Stimulated activated CD4-positive, alpha-beta T cell treated with anti-CD3 and anti-CD28 coated beads, Interleukin-1b, Interleukin-23, amount 100 ng/mL, for 4 hours (primary cell): Measurements from ENCODE around the gene DISP3.

Experiments used
- DNase-seq, 2 donors: peaks; one replicate each; pipeline ENCODE4 v3.0.0-alpha.2; 2020; ENCODE audit warnings: low read depth in 2 of 2

Gene DISP3

GRCh38 chr1:11487196-11487751 lies 8.3 kb downstream of the DISP3 start:
- no peak for DNase-seq

DNA sequence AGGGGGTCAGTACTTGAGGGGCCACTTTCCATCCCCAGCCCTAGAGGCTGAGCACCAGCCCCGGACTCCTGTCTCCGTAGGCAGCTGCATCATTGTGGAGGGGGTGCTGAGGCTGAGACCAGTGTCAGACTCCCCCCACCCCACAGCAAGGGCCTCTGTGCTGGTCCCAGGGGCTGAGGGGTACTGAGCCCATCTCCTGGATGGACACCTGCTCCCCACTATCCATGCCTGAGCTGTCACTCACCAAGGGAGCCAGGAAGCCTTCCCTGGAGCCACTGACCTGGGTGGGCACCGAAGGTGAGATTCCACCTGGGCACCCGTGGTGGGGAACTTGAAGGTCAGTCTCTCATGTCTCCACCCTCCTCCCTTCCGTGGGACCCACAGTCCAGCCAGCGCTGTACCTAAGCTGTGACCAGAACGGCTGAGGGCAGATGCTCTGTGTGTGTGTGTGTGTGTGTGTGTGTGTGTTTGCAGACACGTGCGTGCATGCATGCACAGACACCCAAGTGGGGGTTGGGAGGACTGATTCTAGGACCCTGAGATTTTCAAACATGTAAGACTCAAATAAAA lies 9.3 kb downstream of the DISP3 start:
- no peak for DNase-seq

- no peak for DNase-seq
These were observed 10.1 kb downstream of the DISP3 start for GRCh38 chr1:11488966-11489625.

- DNase-seq = no peak
These were observed 13.3 kb downstream of the DISP3 start for GRCh38 chr1:11492235-11492634.

DNA sequence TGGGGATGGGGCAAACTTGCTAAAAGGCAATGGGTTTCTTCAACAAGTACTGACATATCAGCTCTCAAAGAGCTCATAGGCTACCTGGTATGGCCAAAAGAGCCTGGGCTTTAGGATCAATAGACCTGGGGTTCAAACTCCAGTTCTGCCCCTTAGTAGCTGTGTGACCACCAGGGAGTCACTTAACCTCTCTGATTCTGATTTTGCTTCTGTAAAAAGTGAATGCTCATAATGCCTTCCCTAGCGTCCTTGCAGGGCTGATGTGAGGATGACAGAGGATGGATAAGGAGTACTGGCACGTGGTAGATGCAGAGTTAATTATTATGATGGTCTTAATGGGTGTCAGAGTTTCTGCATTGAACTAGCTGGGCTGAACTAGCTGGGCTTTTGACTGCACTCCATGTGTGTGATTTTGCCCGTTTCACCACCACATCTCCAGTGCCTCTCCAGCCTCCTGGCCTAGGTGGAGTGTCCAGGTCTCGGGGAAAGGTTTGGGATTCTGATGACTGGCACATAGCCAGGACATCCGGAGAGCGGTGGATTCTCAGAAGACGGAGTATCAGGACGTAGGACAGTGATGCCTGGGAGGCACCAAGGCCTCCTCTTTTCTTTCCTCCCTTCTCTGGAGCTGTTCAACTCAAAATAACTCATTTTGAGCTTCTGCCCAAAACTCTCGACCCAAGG lies 15.2 kb downstream of the DISP3 start:
- no peak for DNase-seq

DNA sequence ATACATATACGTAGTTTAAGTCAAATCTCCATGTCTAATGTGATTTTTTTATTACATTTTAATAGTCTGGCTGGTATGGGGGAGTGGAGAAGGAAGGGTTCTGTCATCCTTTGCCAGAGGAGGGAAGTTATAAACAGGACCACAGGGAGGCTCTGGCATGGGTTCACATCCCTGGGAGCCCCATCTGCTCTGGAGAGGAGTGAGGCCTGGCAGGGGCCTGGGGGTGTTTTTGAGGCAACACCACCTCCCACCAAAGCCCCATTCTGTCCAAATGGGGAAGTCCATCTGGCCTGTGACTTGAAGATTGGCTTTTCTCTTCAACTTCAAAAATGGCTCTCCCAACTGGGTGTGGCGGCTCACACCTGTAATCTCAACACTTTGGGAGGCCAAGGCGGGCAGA lies 15.8 kb downstream of the DISP3 start:
- DNase-seq = no peak

GRCh38 chr1:11495579-11495978 lies 16.6 kb downstream of the DISP3 start:
- DNase-seq = no peak

DNA sequence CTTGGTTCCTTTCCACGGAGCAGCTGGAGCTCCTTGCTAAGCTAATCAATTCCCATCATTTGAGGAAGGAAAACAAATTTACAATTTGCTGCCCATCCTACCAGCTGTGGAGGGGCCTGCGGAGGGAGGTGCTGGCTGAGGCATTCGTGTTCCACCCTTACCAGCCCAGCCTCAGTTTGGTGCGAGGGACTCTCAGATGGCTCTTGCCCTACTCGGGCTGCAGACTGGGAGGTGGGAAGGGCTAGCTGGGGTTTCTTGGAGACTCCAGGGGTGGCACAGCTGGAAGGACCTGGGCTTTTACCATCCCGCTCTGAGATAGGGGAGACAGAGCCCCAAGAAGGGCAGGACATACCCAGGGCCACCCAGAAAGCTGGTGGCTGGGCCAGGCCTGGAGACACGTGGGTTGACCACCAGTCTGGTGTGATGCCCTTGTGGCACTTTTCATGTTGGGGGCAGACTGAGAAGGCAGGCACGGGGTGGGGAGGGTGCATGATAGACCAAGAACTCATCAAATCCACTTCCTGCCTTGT lies 17.7 kb downstream of the DISP3 start:
- no peak for DNase-seq

- DNase-seq = no peak
These were observed 20.1 kb downstream of the DISP3 start for GRCh38 chr1:11498956-11499594.

GRCh38 chr1:11499601-11500331 lies 20.8 kb downstream of the DISP3 start:
- no peak for DNase-seq

DNA sequence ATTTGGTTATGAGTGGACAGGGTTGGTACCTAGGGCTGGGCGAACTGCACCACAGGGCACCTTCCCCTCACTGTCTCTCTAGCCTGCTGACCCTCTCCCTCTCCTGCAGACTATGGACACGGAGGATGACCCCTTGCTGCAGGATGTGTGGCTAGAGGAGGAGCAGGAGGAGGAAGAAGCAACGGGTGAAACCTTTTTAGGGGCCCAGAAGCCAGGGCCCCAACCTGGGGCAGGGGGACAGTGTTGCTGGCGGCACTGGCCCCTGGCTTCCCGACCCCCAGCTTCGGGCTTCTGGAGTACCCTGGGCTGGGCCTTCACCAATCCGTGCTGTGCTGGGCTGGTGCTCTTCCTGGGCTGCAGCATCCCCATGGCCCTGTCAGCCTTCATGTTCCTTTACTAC lies 21.9 kb downstream of the DISP3 start:
- DNase-seq = no peak

DNA sequence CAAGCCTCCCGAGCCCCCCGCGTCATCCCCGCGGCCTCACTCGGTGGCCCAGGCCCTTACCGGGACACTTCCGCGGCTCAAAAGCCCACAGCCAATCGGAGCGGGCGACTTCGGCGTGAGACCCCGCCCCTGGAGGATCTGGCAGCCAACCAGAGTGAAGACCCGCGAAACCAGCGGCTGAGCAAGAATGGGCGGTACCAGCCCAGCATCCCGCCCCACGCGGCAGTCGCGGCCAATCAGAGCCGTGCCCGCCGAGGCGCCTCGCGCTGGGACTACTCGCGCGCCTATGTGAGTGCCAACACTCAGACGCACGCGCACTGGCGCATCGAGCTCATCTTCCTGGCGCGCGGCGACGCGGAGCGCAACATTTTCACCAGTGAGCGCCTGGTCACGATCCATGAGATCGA lies 22.5 kb downstream of the DISP3 start:
- no peak for DNase-seq

- DNase-seq = no peak
These were observed 23.0 kb downstream of the DISP3 start for GRCh38 chr1:11501906-11502485.

- DNase-seq = no peak
These were observed 23.6 kb downstream of the DISP3 start for GRCh38 chr1:11502516-11502915.

DNA sequence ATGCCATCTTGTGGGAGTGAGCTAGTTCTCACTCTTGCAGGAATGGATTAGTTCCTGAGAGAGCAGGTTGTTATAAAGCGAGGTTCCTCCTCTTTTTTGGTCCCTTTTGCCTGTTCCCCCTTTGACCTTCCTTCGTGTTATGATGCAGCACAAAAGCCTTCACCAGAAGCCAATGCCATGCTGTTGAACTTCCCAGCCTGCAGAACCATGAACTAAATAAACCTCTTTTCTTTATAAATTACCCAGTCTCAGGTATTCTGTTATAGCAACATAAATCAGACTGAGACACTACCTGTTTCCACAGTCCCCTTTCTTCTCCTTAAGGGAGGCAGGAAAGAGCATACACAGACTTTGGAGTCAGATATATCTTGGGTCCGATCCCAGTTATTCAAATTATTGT lies 25.6 kb downstream of the DISP3 start:
- DNase-seq = no peak

DNA sequence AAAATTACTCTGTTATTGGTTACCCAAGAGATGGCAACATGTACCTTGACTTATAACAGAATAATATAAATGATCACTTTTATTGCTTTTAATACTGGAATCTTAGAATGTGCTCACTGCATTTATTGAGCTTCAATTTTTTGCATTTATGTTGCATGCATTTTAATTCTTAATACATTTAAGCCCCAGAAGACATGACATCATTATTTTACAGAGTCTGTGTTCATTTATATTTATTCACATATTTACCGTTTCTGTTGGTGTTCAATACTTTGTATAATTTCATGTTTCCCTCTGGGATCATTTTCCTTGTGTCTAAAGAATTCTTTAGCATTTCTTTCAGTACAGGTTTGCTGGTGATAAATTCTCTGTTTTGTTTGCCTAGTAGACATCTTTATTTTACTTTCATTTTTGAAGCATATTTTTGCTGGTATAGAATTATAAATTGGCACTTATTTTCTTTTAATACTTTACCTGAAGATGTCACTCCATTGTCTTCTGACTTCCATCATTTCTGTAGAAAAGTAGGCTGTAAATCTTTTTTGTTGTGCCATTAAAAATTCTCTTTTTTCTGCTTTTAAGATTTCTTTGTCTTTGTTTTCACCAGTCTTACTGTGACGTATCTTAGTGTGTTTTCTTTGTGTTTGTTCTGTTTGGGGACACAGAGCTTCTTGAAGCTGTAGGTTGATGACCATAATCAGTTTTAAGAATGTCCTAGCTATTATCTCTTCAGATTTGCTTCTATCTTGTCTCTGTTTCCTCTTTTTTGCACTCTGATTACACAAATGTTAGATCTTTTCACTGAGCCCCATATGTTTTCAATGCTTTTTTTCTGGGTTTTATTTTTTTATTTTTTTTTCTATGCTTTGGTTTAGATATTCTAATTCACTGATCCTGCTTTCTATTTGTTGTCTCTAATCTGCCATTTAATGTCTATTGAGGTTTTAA lies 26.9 kb downstream of the DISP3 start:
- no peak for DNase-seq

- no peak for DNase-seq
These were observed 28.4 kb downstream of the DISP3 start for GRCh38 chr1:11507309-11507708.

DNA sequence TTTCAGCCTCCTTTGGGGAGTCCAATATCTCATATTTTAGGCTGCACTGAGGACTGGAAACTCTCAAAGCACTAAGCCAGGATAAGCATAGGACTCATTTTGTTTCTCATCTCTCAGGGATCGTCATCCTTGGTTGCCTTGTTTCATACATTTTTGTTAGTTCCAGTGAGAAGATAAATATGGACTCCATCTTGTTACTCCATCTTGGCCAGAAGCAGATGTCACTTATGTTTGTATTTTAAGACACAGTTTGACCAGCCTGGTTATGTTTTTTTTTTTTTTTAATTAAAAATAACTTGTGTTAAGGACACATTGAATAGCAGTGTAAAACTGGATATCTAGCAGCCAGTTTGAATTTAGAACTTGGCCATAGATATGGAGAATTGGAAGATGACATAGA lies 34.7 kb downstream of the DISP3 start:
- DNase-seq = no peak

DNA sequence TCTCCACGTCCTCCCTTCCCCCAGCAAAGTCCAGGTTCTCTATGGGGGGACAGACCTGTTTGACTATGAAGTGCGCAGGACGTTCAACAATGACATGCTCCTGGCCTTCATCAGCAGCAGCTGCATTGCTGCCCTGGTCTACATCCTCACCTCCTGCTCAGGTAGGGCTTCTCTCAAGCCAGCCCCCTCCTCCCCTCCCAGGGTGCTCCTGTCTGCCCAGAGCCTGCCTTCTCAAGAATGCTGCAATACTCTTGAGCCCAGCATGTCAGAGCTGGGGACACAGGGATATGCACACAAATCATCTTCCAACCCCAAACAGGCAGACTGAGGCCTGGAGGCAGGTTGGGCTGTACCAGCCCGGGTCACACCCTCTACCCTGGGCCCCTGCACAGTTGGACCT lies 35.4 kb downstream of the DISP3 start:
- no peak for DNase-seq
